ENCODE data around the gene DNAL1. TPM values are rescaled to one million over a fixed set of nuclear protein-coding genes. Genes with fewer than 3 reads are reported as not detected.
"Not testable (repeated sequence)": the region's sequence is repeated elsewhere in the genome, so short reads cannot be mapped to it uniquely, and the experiment has no call there.

The DNAL1 gene
- polyA plus RNA-seq, 3 donors: 17.9 to 22.5 (median 21.6) TPM

DNA sequence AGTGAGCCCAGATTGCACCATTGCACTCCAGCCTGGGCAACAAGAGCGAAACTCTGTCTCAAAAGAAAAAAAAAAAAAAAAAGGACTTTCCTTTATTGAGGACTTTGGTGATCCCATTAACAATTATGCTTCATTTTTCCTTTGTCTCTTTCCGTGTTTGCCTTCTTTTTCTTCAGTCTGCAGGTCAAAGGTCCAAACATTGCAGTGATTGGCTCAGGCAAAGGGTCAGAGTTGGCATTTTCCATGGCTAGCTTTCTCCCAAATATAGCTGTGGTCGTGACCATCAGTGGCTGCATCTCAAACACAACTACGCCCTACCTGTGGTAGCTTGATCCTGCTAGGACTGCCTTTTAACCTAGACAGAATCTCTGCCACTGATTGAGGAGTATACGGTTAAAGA lies 7.0 kb upstream of the DNAL1 start:
- DNase-seq (ENCODE audit: low read depth in 3 of 3, low spot score in 2 of 3): no peak

DNA sequence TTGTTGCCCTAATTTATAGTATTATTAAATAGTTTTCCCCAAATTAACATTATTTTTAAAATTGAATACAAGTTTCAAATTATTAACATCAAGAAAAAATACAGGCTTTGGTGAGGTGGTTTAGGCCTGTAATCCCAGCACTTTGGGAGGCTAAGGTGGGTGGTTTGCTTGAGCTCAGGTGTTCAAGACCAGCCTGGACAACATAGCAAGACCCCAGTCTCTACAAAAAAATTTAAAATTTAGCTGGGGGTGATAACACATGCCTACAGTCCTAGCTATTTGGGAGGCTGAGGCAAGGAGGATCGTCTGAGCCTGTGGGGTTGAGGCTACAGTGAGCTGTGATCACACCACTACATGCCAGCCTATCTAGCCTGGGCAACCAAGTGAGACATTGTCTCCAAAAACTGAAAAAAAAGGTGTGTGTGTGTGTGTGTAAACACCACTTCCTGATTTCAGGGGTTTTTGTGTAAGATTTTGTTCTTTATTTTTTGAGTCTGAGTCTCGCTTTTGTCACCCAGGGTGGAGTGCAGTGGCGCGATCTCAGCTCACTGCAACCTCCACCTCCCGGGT lies 3.9 kb upstream of the DNAL1 start:
- DNase-seq (ENCODE audit: low read depth in 3 of 3, low spot score in 2 of 3): no peak

DNA sequence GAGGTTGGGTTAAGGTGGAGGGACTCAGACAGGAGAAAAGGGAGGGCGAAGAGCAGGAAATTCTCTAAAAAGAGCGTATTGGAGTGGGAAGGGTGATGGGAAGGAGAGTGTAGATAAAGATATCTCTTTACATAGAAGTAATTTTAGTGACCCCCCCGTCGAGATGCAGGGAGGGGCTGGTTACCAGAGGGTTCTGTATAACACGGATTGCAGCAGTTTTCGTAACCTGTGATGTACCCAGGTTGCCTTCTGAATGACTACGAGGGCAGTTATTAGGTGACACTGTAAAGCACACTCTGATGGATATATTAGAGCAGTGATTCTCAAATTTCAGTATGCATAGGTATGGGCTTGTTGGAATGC lies 443 bp downstream of the DNAL1 start:
- DNase-seq (ENCODE audit: low read depth in 3 of 3, low spot score in 2 of 3): no peak

DNA sequence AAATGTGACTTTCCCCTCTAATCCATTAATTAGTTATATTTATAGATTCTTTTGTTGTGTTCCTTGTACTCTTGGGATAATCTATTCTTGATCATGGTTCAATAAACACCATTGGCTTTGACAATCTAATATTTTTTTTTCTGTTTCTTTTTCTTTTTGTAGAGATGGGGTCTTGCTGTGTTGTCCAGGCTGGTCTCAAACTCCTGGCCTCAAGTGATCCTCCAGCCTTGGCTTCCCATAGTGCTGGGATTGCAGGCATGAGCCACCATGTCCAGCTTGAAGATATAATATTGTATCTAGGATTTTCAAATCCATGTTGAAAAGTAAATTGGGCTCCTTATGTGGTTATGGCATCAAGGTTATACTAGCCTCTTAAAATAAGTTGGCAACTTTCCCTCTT lies 6.2 kb downstream of the DNAL1 start:
- DNase-seq (ENCODE audit: low read depth in 3 of 3, low spot score in 2 of 3): no peak

DNA sequence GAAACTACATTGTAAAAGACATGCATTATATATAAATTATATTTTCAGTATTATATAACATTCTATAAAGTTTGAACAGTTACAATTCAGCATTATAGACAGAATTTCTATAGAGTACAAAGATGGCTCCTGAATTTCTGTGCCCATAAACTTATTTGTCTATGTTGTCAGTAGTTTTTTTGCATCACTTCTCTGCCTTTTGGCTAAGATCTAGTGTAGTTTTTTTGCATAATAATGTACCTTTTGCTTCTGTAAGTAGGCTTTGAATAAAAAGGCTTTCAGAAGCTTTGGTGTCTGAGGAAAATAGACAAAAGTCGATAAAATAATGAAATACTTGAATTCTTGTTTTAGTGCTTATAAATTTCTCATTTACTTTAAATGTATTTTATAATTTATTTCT lies 11.1 kb downstream of the DNAL1 start:
- DNase-seq (ENCODE audit: low read depth in 3 of 3, low spot score in 2 of 3): no peak

DNA sequence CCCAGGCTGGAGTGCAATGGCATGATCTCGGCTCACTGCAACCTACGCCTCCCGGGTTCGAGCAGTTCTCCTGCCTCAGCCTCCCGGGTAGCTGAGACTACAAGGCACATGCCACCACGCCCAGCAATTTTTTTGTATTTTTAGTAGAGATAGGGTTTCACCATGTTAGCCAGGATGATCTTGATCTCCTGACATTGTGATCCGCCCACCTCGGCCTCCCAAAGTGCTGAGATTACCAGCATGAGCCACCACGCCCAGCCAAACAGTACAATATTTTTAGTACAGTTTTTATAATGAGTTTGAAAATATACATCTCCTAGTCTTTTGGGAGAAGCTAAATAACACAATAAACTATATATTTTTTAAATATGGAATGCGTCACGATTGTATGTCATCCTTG lies 14.4 kb downstream of the DNAL1 start:
- DNase-seq (ENCODE audit: low read depth in 3 of 3, low spot score in 2 of 3): not testable (repeated sequence)

DNA sequence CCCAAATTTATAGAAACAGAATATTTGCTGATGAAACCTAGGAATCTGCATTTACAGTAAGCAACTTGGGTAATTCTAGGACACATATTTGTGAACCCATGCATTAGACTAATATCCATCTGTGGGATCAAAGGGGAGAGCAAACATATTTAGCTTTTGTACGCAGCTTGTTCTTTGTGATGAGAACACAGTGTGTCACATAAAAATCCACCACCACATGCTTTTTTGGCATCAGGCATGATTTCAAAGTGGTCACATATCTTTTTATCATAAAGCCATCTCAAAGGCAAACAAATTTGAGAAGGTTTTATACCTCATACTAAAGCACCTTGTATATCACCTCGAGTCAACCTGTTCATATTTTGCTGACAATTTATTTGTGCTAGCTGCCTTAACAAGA lies 15.7 kb downstream of the DNAL1 start:
- DNase-seq (ENCODE audit: low read depth in 3 of 3, low spot score in 2 of 3): no peak

DNA sequence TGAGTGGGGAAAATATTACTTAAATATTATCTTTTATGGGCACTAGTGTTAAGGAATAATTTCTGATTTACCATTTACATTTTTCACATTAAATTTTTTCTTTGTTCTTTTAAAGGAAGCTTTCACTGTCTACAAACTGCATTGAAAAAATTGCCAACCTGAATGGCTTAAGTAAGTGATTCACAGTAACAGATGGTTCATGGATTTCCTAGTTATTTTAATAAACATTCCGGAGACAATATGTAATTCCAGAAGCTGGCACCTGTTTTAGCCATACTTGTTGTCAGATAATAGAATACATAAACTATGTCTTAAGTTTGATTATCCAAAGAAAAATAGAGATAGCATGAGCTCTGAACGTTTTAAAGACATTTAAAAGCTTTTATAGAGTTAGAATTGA lies 17.1 kb downstream of the DNAL1 start:
- no peak for DNase-seq (ENCODE audit: low read depth in 3 of 3, low spot score in 2 of 3)

DNA sequence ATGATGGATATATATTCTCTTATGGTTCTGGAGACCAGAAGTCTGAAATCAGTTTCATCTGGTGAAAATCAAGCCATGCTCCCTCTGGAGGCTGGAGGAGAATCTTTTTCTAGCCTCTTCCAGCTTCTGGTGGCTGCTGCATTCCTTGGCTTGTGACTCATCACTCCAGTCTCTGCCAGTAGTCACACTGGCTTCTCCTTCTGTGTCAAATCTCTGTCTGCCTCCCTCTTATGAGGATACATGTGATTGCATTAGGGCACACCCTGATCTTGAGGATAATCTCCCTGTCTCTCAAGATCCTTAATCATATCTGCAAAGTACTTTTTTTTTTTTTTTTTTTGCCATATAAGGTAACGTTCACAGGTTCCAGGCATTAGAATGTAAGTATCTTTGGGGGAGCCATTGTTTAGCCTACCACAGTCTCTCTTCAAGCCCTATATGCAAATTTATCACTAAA lies 17.7 kb downstream of the DNAL1 start:
- no peak for DNase-seq (ENCODE audit: low read depth in 3 of 3, low spot score in 2 of 3)

DNA sequence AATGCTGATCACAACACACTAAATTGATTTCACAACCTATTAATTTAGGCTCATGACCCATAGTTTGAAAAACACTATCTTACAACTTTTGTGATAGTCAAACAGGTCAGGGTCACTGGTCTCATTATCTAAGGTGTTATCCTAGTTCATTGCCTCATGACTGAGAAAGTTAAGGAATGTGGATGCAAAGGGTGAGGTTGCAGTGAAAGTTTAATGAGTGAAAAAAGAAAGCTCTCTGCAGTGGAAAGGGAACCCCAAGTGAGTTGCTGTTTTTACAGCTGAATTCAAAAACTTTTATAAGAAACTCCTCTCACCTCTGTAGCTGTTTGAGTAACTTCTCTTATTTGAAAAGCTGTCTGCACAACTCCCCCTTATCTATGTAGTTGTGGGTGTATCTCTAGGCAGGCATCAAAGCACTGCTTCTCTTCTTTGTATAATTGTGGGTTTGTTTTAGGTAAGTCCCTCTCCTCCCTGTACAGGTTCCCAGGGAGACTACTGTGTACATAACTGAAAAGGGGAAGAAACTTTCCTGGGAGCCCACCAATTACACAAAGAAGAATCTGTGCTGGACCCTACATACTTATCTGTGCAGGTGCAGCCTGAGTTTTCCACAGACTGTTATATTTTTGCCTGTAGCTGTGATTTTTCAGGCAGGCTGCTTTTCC lies 18.9 kb downstream of the DNAL1 start:
- DNase-seq (ENCODE audit: low read depth in 3 of 3, low spot score in 2 of 3): no peak

DNA sequence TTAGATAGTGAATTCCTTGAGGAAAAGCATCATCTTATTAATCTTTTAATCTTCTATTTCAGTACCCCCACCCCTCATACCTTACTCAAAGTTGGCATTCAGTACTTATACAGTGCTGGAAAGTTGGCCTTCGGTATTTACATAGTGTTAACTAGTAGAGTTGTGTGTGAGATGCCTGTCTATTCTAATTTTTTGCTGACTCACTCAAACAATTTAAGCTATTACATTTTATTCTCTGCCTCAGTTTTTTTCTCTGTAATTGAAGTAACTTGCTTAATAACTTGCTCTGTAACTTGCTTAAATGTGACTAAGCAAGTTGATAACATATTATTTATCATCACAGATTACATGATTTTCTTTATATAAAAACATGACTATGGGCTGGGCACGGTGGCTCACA lies 20.3 kb downstream of the DNAL1 start:
- no peak for DNase-seq (ENCODE audit: low read depth in 3 of 3, low spot score in 2 of 3)

DNA sequence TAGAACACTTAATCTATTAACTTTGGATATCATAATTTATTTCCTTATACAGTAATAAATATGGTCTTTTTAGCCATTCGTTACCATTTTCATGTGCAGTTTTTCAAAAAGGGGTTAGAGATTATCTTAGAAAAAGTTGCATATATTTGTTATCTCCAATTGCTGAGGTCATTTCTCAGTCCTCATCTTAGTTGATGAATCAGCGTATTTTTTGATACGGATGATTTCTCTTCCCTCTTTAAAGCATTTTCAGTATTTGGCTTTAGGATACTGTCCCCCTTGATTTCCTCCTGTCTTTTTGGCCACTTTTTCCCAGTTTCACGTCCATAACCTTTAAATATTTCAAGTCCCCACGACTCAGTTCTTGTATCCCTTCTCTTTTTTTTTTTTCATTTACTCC lies 21.8 kb downstream of the DNAL1 start:
- no peak for DNase-seq (ENCODE audit: low read depth in 3 of 3, low spot score in 2 of 3)

DNA sequence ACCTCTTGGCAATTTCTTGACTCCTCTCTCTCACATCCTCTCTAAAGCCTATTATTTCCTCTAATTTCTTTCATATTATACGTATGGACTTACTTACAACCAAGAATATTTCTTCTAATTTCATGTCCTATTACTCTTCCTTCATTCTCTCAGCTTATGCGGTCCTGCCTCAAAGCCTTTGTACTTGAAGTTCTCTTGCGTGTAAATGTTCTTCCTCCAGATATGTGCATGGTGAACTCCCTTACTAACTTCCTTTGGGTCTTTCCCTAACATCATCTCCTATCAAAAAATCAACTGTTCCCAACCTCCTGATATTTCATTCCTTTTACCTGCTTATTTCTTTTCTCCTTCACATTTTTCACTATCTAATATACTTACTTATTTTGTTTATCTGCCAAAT lies 23.1 kb downstream of the DNAL1 start:
- DNase-seq (ENCODE audit: low read depth in 3 of 3, low spot score in 2 of 3): no peak

DNA sequence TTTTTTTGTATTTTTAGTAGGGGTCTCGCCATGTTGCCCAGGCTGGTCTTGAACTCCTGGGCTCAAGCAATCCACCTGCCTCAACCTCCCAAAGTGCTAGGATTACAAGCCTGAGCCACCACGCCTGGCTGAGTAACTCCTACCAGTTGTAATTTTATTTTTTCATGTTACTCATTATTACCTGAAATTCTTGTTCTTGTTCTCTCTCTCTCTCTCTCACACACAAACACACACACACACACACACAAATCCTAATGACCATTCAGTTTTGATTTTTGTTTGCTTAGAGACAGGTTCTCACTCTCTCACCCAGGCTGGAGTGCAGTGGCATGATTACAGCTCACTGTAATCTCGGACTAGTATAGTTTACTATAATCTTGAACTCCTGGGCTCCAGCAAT lies 30.2 kb downstream of the DNAL1 start:
- no peak for DNase-seq (ENCODE audit: low read depth in 3 of 3, low spot score in 2 of 3)

DNA sequence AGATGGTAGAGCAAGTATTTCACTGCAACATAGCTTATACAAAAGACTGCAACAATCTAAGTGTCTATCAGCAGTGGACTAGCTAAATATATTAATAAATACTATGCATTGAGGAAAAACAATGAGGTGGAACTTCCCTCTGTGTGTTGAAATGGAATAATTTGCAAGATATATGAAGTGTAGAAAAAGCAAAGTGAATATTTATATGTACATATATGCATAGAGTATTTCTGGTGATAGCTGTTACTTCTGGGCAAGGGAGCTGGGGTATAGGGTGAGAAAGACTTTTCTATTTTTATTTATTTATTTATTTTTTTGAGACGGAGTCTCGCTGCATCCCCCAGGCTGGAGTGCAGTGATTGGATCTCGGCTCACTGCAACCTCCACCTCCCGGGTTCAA lies 33.9 kb downstream of the DNAL1 start:
- DNase-seq (ENCODE audit: low read depth in 3 of 3, low spot score in 2 of 3): no peak

DNA sequence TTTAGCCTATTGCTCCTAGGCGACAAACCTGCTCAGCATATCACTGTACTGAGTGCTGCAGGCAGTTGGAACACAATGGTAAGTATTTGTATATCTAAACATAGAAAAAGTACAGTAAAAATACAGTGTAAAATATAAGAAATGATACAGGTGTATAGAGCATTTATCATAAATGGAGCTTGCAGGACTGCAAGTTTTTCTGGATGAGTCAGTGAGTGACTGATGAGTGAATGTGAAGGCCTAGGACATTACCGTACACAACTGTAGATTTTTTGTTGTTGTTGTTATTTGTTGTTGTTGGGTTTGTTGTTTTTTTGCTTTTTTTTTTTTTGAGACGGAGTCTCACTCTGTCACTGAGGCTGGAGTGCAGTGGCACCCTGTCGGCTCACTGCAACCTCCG lies 36.0 kb downstream of the DNAL1 start:
- DNase-seq (ENCODE audit: low read depth in 3 of 3, low spot score in 2 of 3): no peak

DNA sequence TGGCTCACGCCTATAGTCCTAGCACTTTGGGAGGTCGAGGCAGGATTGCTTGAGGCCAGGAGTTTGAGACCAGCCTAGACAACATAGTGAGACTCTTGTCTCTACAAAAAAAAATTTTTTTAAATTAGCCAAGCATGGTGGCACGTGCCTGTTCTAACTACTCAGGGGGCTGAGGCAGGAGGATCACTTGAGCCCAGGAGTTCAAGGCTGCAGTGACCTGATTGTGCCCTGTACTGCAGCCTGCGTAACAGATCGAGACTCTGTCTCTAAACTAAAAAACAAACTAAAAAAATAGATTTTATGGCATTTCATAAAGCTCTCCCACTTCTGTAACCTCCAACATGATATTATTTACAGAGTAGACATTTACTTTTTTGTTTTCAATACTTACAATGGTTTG lies 39.8 kb downstream of the DNAL1 start:
- DNase-seq (ENCODE audit: low read depth in 3 of 3, low spot score in 2 of 3): no peak

DNA sequence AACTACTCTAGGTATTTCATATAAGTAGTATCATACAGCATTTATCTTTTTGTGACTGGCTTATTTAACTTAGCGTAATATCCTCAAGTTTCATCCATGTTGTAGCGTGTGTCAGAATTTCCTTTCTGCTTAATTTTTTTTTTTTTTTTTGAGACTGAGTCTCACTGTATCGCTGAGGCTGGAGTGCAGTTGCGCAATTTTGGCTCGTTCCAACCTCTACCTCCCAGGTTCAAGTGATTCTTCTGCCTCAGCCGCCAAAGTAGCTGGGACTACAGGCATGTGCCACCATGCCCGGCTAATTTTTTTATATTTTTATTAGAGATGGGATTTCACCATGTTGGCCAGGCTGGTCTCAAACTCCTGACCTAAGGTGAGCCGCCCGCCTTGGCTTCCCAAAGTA lies 40.5 kb downstream of the DNAL1 start:
- no peak for DNase-seq (ENCODE audit: low read depth in 3 of 3, low spot score in 2 of 3)

DNA sequence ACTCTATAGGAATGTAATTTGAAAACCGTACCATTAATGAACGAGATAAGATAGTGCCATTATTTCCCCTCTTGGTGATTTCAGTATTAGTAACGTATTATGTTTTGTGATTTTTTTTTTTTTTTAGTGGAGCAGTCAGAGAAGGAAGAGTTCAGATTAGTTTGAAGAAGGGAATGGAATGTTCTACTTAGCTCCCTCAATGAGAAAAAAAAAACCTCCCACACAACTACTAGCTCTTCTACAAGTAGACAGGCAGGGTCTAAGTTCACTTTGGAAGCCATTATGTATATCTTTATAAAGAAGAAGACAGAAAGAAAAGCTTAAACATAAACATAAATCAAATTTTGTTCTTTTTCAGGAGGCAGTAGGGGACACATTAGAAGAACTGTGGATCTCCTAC lies 42.1 kb downstream of the DNAL1 start:
- no peak for DNase-seq (ENCODE audit: low read depth in 3 of 3, low spot score in 2 of 3)

DNA sequence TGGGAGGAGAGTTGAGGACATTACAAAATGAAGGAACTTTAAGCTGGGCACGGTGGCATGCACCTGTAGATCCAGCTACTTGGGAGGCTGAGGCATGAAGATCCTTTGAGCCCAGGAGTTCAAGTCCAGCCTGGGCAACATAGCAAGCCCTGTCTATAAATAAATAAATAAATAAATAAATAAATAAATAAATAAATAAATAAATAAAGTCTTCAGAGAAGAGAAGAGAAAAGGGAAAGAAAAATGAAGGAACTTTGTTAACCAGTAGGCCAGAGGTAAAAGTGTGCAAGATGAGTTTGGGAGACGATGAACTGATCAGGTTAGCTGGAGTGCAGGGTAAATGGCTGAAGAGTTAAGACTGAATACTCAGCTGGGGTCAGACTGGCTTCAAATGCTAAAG lies 49.3 kb downstream of the DNAL1 start:
- no peak for DNase-seq (ENCODE audit: low read depth in 3 of 3, low spot score in 2 of 3)

DNA sequence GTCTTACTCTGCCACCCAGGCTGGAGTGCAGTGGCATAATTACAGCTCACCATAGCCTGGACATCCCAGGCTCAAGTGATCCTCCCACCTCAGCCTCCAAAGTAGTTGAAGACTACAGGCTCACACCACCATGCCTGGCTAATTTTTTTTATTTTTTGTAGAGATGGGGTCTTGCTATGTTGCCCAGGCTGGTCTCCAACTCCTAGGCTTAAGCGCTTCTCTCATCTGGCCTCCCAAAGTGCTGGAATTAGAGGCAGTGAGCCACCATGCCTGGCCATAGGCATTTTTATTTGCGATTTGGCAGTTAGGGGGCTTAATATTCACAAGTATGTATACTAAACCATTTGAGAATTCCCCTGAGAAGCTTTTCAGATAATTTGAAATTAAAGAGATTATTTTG lies 50.3 kb downstream of the DNAL1 start:
- DNase-seq (ENCODE audit: low read depth in 3 of 3, low spot score in 2 of 3): no peak

DNA sequence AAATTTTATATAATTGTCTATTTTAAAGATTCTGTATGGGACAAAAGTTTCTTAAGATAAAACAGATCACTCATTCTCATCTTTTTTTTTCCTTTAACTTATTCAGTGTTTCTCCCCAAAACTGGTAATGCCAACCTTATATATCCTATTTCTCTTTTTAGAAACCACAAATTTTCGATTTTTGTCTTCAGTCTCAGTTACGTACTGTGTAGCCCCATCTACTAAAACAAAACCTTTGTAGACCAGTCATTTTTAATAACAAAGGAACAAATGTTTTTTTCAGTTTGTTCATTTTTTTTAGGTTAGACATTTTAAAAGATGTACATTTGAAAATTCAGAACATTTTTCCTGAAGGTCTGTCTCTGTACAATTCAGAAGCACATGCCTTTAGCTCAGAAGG lies 51.2 kb downstream of the DNAL1 start:
- DNase-seq (ENCODE audit: low read depth in 3 of 3, low spot score in 2 of 3): no peak
